ENCODE results near the gene DUSP19. TPM values are rescaled to one million over a fixed set of nuclear protein-coding genes. Genes with fewer than 3 reads are reported as not detected.

DUSP19 gene
- polyA plus RNA-seq, 1 of the 3 experiments (the other 2 are of a cell fraction), result 0.85 TPM

DNA sequence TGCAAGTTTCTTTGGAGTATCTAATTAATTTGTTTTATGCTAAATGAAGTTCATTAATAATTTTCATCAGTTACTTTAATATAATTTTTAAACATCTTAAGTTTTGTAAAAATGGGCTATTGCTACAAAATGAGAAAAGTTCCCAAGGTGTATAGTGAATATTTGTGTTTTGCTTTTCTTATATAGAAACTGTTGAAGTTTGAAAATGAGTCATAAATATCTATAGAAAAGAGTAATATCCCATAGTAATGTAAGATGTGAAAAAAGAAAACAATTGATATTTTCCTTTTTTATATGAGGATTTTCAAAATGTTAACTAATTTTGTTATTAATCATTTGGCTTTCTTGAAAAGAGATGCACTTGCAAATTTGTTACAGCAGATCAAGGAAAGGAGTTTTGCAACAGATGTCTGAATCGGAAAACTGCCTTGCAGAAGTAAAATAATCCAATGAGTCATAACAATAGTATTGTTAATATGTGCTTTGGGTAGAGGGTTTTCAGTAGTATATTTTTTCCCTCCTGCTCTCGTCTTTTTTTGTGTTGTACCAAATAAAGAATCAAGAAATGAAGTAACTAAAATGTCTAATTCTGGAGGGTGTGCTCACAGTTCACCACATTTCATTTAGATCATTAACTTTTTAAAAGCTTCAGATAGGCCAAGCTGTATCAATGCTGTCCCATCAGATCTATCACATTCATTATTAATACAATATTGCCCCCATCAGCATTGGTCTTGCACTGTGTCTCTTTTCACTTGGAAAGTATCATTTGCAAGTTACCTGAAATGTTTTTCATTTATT is 15.5 kb downstream of the DUSP19 start:
- Histone ChIP-seq H3K9ac (no peak overlapping the region), H3K79me2 (ENCODE audit: insufficient read depth) (no peaks in the 10 kb centered on the region), H3K36me3 (replicated peaks in 1 of 2; ENCODE audit: control insufficient read depth in 1 of 2, insufficient read depth in 2 of 2, low read length in 1 of 2) (no peaks in the 10 kb centered on the region), H3K27me3 (ENCODE audit: insufficient read depth) (no peaks in the 10 kb centered on the region), H3K4me2 (peak overlapping the region; percentile 41), H4K20me1 (ENCODE audit: insufficient read depth) (no peaks in the 10 kb centered on the region), H2AFZ (ENCODE audit: low read depth) (0 out of 2 replicates have a peak overlapping the region, but pooled peaks have one; percentile 19), H3K9me3 (no peaks in the 10 kb centered on the region), H3K4me1 (ENCODE audit: control insufficient read depth in 1 of 2, insufficient read depth in 2 of 2, low read depth in 1 of 2, low read length in 1 of 2) (peaks cover 0 to 7% of the 10 kb centered on the region in 2 experiments; a peak in 2 of 4 replicates), H3K9me2 (no peaks in the 10 kb centered on the region), H3K27ac (ENCODE audit: low read depth in 2 of 2, low read length in 1 of 2) (no peak overlapping the region), H3K4me3 (ENCODE audit: low read depth in 2 of 2, low read length in 1 of 2) (no peak overlapping the region), H3F3A (replicated peaks; ENCODE audit: insufficient read depth) (no peaks in the 10 kb centered on the region)
- ChIA-PET POLR2A (no interaction called here), CTCF (interaction anchor here (2.0 kb wide), 1 partner anchor 9 kb away, joined by 5 read pairs; no protein-coding TSS in a partner anchor)
- DNase-seq, result no peak
- WGBS (ENCODE audit: low lambda C conversion rate), result 12% methylated on average over 2 of the region's 2 CpGs
- TF ChIP-seq ELF1 (IDR thresholded peaks at IDR 0.05), result no peak
- no peak for TF ChIP-seq CHD2 (IDR thresholded peaks at IDR 0.05; ENCODE audit: low read length, partially characterized antibody)
- TF ChIP-seq RAD21 (IDR thresholded peaks at IDR 0.05; ENCODE audit: low read length), result peak; percentile 37
- TF ChIP-seq RFX5 (IDR thresholded peaks at IDR 0.05; ENCODE audit: low read length), result no peak
- TF ChIP-seq CTCF (IDR thresholded peaks at IDR 0.05), result peak; percentile 50
- no peak for TF ChIP-seq FOXM1 (IDR thresholded peaks at IDR 0.05; ENCODE audit: low read depth)
- TF ChIP-seq TCF12 (IDR thresholded peaks at IDR 0.05), result peak; percentile 46; the same call in 1 of the 2 replicates
- no peak for TF ChIP-seq GATA2 (CRISPR knock-in tag; IDR thresholded peaks at IDR 0.05)
- TF ChIP-seq JUND (IDR thresholded peaks at IDR 0.05), result peak; percentile 52; the same call in 1 of the 2 replicates
- TF ChIP-seq TAF1 (IDR thresholded peaks at IDR 0.05; ENCODE audit: borderline replicate concordance, low read depth, low read length), result no peak
- no peak for TF ChIP-seq SMC3 (IDR thresholded peaks at IDR 0.05; ENCODE audit: low read depth, low read length)
- no peak for TF ChIP-seq MAX (IDR thresholded peaks at IDR 0.05; ENCODE audit: low read depth)
- TF ChIP-seq NFIC (IDR thresholded peaks at IDR 0.05; ENCODE audit: borderline replicate concordance), result no peak
- peak; percentile 47; the same call in 1 of the 2 replicates for TF ChIP-seq FOSL2 (IDR thresholded peaks at IDR 0.05; ENCODE audit: borderline replicate concordance, low read depth)
- TF ChIP-seq FOXJ3 (CRISPR knock-in tag; IDR thresholded peaks at IDR 0.05), result no peak
- no peak for TF ChIP-seq MEF2A (IDR thresholded peaks at IDR 0.05; ENCODE audit: borderline replicate concordance, low read depth)
